Measurements from ENCODE around the gene RGS7.
"Not testable (repeated sequence)": the region's sequence is repeated elsewhere in the genome, so short reads cannot be mapped to it uniquely, and the experiment has no call there.

Gene RGS7

DNA sequence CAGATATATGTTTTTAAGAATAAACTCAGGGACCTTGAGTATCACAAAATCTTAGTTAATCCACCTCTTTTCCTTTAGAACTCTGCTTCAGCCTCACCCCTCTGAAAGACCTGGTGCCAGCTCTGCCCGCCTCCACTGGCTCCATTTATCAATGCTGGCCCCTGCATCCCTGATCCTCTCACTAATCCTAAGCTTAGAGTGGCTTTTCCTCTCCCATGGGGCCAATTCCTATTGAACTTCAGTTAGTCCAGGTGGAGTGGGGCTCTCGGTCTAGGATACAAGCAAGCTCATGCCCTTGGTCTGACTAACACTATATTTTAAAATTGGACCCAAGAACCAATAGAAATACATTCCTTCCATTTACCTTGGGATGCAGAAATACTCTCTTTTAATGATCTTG is 87.0 kb downstream of the RGS7 start:
- no peak for DNase-seq

GRCh38 chr1:241269116-241269515 is 87.9 kb downstream of the RGS7 start:
- no peak for DNase-seq

- DNase-seq, result no peak
Measured at GRCh38 chr1:241266121-241266520, 90.9 kb downstream of the RGS7 start.

GRCh38 chr1:241265428-241265827 is 91.6 kb downstream of the RGS7 start:
- DNase-seq, result no peak

DNA sequence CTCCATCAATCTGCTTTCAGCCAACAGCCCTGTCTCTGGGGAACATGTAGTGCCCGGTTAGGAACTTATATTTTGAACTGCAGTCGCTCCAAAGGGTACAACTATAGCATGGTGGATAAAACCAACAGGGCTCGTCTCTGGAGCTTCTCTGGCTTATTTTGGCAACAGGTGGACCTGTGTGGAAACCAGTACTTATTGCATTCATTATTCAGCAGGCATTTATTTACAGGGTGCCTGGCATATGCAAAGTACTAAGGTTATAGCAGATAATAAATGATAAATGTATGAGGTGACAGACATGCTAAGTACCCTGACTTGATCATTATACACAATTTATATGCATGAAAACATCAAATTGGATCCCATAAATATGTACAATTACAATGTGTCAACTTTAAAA is 93.7 kb downstream of the RGS7 start:
- DNase-seq, result no peak

DNA sequence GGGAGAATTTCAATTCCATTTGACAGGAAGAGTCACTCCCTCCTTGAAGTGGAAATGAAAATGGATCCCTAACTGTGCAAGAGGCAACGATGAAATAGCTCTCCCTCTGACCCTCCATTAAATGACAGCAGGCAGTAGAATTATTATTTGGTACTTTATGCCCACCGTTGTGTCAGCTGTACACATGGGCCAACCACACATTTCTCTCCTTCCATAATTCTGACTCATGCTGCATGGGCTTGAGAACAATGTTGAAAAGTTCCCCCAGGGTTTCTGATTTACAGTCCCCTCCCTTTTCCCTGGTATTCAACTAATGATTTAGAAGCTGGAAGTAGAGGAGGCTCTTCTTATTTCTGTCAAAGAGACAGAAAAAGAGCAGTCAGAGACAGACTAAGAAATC is 103.5 kb downstream of the RGS7 start:
- no peak for DNase-seq

GRCh38 chr1:241250465-241250864 is 106.5 kb downstream of the RGS7 start:
- peak; percentile 93 for DNase-seq

DNA sequence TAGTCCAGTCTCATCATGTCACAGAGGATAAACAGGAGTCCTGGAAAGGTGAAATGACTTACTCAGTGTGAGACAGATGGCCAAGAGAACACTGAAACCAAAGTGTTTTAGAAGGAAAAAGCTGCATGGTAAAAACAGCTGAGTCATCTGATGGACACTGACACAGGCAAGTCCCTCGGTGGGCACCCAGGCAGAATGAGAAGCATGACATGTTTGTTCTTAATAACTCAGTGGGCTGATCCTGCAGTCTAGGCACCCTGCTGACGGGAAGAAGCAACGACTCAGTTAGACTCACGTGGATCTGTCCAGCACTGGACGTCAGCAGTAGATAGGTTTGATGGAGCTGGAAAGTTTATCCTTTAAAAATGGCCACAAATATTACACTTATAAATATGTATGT is 116.9 kb downstream of the RGS7 start:
- no peak for DNase-seq

DNA sequence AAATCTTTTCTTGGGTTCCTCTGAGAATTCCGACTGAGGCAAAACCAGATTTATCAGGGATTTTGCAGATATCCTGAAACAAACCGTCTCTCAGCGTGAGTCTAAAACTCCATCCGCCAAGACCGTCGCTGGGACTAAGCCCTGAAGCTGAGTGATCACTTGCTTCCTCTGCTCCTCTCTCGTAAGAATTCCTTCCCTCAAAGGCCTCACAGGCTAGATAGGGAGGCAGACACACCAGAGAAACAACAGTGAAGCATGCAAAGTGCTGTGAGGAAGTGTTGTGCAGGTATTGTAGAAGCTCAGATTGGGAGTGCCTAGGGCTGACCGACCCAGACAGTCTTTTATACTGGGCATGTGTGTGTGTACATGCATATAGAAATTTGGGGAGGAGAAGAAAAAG is 119.1 kb downstream of the RGS7 start:
- no peak for DNase-seq

- peak; percentile 31 for DNase-seq
Measured at GRCh38 chr1:241235256-241235897, 121.6 kb downstream of the RGS7 start.

DNA sequence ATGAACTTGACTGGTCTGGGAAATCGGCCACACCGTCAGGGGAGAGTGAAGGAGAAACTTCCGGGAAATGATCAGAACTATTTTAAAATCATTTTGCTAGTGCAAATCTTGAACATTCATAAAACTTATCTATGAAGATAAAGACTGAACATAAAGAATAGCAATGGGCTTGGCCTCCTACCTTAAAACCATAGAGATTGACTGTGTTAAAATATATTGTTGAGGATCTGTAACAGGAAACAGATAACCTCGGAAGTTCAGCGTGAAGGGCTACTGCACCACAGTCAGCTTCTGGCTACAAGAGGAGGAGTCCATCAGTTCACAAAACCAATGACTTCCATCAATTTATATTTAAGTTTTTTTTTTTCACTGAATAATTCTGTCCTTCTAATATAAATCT is 127.3 kb downstream of the RGS7 start:
- DNase-seq, result no peak

DNA sequence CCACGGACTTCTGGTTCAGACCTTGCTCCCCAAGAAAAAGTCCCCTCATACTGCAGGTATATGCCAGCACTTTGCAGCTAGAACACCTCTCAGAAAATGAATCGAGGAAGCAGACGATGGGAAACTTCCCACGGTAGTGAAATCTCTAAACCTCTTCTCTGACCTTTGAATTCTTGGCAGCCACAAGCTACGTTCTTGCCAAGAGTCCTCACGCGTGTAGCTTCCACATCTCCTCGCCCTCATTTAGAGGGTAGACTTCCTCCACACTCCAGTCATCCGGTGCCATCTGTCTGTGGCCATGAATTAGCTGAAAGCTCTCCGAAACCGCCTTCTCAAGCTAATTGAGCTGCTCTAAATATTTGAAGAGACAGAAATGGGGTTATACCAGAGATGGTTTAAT is 127.8 kb downstream of the RGS7 start:
- no peak for DNase-seq

DNA sequence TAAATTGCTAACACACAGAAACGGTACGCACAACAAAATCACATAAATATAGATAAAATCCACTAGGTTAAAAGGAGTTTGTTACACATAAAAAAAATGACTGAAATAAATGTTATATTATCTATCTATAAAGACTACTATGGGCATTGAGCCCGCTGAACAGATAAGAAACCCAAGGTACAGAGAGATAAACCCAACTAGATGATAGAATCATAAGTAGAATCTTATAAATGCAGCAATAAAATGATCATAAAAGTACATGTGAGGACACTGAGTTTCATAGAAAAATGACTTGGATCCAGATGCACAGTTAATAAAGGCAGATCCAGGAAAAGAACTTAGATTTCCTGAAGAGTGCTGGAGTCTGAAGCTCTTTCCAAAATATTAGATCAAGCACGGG is 128.7 kb downstream of the RGS7 start:
- no peak for DNase-seq

GRCh38 chr1:241225741-241226140 is 131.3 kb downstream of the RGS7 start:
- DNase-seq, result peak; percentile 16

DNA sequence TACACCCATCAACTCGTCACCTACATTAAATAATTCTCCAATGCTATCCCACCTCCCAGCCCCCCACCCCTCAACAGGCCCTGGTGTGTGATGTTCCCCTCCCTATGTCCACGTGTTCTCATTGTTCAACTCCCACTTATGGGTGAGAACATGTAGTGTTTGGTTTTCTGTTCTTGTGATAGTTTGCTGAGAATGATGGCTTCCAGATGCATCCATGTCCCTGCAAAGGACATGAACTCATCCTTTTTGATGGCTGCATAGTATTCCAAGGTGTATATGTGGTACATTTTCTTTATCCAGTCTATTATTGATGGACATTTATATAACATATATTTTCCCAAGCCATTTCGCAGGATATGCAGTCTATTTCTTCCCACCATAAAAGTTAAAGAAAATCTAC is 132.8 kb downstream of the RGS7 start:
- DNase-seq, result not testable (repeated sequence)

DNA sequence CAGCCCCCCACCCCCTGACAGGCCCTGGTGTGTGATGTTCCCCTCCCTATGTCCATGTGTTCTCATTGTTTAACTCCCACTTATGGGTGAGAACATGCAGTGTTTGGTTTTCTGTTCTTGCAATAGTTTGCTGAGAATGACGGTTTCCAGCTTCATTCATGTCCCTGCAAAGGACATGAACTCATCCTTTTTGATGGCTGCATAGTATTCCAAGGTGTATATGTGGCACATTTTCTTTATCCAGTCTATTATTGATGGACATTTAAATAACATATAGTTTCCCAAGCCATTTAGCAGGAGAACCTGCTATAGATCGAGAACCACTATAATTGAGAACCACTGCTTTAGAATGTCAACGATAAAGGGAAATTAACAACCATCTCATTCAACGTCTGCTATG is 134.2 kb downstream of the RGS7 start:
- not testable (repeated sequence) for DNase-seq

GRCh38 chr1:241221319-241221718 is 135.7 kb downstream of the RGS7 start:
- no peak for DNase-seq

- not testable (repeated sequence) for DNase-seq
Measured at GRCh38 chr1:241220913-241221312, 136.1 kb downstream of the RGS7 start.

DNA sequence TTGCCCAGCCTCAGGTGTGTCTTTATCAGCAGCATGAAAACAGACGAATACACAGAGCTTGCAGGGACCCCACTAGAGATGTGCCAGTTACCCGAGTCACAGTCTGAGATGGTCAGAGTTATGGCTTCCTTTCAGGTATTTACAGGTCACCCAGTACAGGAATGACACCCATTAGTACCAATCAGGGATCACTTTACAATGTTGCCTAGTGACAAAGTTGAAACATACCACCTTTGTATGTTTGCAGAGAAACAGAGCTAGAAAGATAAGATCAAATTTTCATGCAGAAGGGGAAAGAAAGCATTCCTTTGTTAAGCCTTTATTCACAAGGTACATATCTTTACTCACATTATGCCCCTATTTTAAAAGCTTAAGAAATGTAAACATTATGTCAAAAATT is 137.6 kb downstream of the RGS7 start:
- DNase-seq, result no peak

GRCh38 chr1:241217516-241217915 is 139.5 kb downstream of the RGS7 start:
- DNase-seq, result no peak

GRCh38 chr1:241215683-241216082 is 141.3 kb downstream of the RGS7 start:
- no peak for DNase-seq

- DNase-seq, result no peak
Measured at GRCh38 chr1:241215203-241215602, 141.8 kb downstream of the RGS7 start.

- DNase-seq, result no peak
Measured at GRCh38 chr1:241213139-241213538, 143.9 kb downstream of the RGS7 start.

- DNase-seq, result no peak
Measured at GRCh38 chr1:241212628-241213027, 144.4 kb downstream of the RGS7 start.

GRCh38 chr1:241208910-241209379 is 148.1 kb downstream of the RGS7 start:
- DNase-seq, result no peak

All from NCI-H774 (cell line).